ENCODE data around the gene DNAJA4.

DNAJA4 gene

GRCh38 chr15:78264304-78265136 lies at the start of gene DNAJA4:
DNAJA4 (plus strand) TSS chr15:78264562; CDS start chr15:78264764, 202 bp downstream.
- DNase-seq: peak; percentile 28

GRCh38 chr15:78216276-78217104 lies 47.9 kb upstream of the DNAJA4 start:
- DNase-seq: no peak

- no peak for DNase-seq
Measured at GRCh38 chr15:78220713-78221112, 43.6 kb upstream of the DNAJA4 start.

- DNase-seq: no peak
Measured at GRCh38 chr15:78222745-78223395, 41.5 kb upstream of the DNAJA4 start.

- no peak for DNase-seq
Measured at GRCh38 chr15:78223396-78224022, 40.9 kb upstream of the DNAJA4 start.

GRCh38 chr15:78224023-78224411 lies 40.3 kb upstream of the DNAJA4 start:
- DNase-seq: no peak

GRCh38 chr15:78225783-78226541 lies 38.4 kb upstream of the DNAJA4 start:
- DNase-seq: no peak

GRCh38 chr15:78228356-78228996 lies 35.9 kb upstream of the DNAJA4 start:
- no peak for DNase-seq

- DNase-seq: no peak
Measured at GRCh38 chr15:78229431-78230406, 34.6 kb upstream of the DNAJA4 start.

GRCh38 chr15:78232951-78233350 lies 31.4 kb upstream of the DNAJA4 start:
- no peak for DNase-seq

- DNase-seq: no peak
Measured at GRCh38 chr15:78233496-78233895, 30.9 kb upstream of the DNAJA4 start.

GRCh38 chr15:78234515-78235040 lies 29.8 kb upstream of the DNAJA4 start, which contains the start of gene ACSBG1:
ACSBG1 (minus strand) TSS chr15:78234565; CDS start chr15:78234501, 64 bp downstream.
- DNase-seq: no peak

GRCh38 chr15:78236491-78236890 lies 27.9 kb upstream of the DNAJA4 start:
- DNase-seq: no peak

- no peak for DNase-seq
Measured at GRCh38 chr15:78237146-78237545, 27.2 kb upstream of the DNAJA4 start.

GRCh38 chr15:78239811-78240210 lies 24.6 kb upstream of the DNAJA4 start:
- no peak for DNase-seq

- peak; percentile 62 for DNase-seq
Measured at GRCh38 chr15:78241017-78241416, 23.3 kb upstream of the DNAJA4 start.

- DNase-seq: no peak
Measured at GRCh38 chr15:78242128-78242527, 22.2 kb upstream of the DNAJA4 start.

- DNase-seq: no peak
Measured at GRCh38 chr15:78243058-78243457, 21.3 kb upstream of the DNAJA4 start.

GRCh38 chr15:78243491-78243941 lies 20.8 kb upstream of the DNAJA4 start:
- DNase-seq: no peak

GRCh38 chr15:78244101-78244500 lies 20.3 kb upstream of the DNAJA4 start:
- no peak for DNase-seq
